NCI-H1092 (cell line): ENCODE data around the gene SCYL3.
"Not testable (repeated sequence)": the region's sequence is repeated elsewhere in the genome, so short reads cannot be mapped to it uniquely, and the experiment has no call there.

Experiments used
- DNase-seq: peaks from one replicate; lab custom pipeline; 2025; lab: John Stamatoyannopoulos, UW

Gene SCYL3, protein sequence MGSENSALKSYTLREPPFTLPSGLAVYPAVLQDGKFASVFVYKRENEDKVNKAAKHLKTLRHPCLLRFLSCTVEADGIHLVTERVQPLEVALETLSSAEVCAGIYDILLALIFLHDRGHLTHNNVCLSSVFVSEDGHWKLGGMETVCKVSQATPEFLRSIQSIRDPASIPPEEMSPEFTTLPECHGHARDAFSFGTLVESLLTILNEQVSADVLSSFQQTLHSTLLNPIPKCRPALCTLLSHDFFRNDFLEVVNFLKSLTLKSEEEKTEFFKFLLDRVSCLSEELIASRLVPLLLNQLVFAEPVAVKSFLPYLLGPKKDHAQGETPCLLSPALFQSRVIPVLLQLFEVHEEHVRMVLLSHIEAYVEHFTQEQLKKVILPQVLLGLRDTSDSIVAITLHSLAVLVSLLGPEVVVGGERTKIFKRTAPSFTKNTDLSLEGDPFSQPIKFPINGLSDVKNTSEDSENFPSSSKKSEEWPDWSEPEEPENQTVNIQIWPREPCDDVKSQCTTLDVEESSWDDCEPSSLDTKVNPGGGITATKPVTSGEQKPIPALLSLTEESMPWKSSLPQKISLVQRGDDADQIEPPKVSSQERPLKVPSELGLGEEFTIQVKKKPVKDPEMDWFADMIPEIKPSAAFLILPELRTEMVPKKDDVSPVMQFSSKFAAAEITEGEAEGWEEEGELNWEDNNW

DNA sequence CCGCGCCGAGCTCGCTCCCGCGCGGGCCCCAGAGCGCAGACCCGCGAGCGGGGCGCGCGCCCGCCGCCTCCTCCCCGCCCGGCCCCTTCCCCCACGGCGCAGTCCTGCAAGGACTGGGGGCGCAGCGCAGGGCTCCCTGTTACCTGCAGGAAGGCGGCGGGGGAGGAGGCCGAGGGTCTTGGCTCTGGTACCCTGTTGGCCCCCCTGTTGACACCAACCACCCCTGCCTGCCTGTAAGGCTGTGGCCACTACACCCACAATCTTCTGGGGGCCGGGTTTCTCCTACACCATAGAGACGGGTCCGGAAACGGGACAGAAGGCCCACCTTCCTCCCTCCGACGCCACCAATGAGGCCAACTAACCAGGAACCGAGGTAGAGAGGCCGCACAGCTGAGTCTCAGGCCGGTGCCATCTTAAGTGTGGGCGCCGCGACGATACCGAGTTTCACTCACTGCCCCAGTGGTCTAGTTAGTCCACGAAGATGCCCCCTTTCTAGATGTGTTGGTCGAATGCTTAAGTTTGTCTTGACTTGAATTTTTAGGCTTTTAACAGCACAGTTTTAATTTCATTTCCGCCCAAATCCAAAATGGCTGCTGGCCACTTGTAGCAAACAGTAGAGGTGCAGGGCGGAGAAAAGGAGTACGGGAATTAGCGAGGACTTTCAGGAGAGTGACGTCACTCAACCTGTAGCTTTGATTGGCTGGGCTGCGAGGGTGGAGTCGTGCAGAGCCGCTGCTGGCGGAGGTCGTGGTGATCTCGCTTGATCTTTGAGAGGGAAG, at the start of gene SCYL3:
Gene SCYL3 (minus strand): TSS at position 252 of the 779 bp plus-strand sequence. CDS start 5,056 bp downstream, outside the sequence.
- peak; percentile 98 for DNase-seq

DNA sequence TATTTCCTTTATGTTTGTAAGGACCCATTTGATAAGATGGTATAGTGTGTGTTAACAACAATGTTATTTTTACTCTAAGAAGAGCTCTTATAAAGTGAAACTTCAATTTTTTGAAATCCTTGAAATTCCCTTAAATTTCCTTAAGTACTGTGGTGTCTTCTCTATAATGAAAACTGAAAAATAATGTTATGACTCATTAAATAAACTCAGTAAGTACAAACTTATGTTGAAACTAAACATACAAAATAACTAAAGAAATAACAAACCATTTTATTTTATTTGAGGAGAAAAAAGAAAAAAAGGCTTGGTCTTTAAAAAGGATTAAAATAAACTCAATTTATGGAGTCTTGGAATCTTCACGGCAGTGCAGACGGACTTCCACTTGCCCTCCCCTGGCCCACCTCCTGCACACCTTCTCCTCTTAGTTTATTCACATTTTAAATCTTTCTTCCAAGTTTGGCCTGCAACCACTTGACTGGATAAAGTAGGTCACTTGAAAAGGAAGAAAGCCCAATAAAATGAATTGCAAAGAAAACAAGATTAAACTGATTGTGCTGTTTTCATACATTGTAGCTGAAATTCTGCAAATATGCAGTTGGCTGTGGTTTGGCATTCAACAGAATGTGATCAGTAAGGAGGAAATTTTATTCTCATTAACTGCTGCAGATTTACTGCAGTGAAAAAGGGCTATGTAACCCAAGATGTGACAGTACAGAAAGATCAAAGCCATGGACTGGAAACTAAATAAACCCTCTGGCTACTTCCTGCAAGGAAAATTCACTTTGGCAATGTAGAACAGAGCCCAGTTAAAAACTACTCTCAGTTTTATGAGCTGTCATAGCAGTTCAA, 48.5 kb upstream of the SCYL3 start:
- DNase-seq, result no peak

DNA sequence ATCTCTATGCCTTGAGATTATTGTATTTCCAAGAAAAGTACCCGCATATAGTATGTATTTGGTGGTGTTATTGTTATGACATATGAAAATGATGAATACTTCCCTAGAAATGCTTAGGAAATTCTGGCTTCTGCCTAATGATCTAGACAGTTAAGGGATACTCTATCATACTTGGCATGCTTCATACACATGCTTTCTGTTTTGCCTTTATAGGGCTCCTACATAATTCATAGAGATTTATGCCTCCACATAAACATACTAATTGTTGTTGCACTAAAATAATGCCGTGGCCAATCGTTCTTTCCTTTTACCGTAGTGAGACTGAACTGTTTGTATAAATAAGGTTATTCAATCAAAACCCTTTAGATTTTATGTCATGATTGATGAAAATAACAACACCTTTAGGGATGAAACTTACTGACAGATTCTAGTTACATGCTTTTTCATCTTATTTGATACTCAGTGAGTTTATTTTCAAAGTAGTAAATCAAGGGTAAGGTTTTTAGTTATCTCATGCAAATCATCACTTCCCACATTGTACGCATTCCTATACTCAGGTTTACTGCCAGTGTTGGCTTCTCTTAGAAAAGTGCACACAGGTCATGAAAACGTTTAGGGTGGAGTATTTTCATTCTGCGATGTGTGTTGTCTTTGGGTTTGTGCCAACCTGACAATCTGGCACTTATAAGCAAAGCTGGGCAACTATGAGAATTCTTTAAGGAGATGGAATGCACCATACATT, 40.5 kb upstream of the SCYL3 start:
- DNase-seq, result no peak

DNA sequence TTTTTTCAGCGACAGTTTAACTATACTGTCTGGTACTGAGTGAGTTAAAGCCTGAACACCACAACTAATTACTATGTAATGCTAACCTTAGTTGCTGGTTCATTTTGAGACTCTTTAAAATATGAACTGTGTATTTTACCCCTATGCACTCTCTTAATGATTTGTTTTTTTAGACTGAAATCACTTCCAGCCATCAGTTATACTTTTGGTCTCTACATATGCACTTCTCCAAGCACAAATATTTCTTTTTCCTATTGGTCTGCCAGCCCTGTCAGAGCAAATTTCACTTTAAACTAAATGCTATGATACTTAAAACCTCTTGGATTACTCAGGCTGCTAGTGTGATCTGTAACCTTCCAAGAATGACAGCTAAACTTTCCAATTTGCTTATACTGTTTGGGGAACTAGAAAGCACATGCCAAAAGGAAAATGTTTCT, 38.1 kb upstream of the SCYL3 start:
- DNase-seq, result no peak

DNA sequence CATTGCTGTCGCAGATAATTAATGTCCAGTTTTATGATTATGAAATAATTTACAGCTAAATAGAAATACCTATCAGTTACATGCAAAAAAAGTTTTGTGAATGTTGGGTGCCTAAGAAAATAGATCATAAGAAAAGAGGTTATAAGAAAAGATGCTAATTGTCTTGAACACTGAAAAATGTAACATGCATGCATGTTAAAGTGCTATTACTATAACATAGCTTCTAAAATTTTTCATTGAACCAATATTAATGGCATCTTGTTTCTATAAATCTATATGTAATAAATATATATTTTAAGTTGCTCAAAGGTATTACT, 35.5 kb upstream of the SCYL3 start:
- DNase-seq, result no peak

DNA sequence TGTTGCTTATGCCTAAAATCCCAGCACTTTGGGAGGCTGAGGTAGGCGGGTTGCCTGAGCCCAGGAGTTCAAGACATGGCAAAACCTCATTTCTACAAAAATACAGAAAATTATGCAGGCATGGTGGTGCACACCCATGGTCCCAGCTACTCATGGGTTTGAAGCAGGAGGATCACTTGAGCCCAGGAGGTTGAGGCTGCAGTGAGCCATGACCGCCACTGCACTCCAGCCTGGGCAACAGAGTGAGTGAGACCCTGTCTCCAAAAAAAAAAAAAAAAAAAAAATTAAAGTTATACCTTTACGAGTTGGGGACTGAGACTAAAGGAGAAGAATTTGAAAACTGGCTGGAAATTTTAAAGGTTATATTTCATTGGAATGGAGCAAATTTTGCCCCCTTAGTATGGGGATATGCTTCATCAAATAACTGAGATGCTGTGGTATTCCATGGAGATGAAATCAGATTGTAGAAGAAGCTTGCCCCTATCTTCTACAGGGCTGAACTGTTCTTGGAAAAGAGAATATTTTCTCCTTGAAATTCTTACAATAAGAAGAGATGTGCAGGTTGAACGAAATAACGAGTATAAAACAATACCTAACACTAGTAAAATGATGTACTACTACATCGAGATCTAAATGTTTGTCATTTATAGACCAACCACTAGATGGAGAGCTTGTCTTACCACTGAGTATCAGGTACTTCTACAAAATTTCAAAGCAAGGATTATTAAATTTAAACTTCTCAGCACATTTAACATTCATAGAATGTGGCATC, 34.9 kb upstream of the SCYL3 start:
- peak; percentile 6 for DNase-seq

DNA sequence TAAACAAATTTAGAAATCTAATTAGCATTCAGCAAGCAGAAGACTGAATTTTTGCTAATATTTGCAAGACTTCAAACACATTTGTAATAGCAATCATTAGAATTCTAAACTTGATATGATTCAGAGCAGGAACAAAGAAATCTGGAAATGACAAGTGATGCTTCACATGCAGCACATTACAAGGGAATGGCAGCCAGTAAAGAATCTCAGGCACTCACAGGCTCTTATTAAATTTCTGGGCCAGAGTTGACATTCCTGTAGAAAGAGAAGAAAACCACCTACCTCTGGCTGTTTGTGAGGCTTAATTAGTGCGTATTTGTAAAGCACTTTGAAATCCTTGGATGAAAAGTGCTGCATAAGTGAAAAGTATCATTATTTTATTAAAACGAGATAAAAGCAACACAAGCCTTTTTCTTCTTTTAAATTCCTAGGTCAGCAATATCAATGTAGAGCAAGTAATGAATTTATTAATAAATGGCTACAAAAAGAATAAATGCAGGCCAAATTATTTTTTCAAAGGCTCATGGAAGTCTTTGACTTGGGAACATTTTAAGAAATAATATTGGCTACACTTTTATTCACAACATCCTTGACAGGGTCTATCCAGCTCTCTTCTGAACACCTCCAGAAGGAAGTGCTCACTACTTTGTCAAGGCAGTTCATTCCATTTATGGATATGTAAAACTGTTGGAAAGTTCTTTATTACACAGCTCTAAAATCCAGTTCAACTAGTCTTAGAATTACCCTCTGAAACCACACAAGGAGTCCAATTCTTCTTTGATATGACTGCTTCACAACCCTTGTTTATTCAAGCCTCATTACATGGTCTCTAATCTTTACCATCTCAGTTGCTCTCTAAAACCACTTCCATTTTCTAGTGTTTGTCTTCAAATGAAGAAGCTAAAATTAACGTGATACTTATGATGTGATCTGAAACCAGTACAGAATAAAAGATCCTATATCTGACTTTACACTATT, 32.1 kb upstream of the SCYL3 start:
- DNase-seq, result no peak

DNA sequence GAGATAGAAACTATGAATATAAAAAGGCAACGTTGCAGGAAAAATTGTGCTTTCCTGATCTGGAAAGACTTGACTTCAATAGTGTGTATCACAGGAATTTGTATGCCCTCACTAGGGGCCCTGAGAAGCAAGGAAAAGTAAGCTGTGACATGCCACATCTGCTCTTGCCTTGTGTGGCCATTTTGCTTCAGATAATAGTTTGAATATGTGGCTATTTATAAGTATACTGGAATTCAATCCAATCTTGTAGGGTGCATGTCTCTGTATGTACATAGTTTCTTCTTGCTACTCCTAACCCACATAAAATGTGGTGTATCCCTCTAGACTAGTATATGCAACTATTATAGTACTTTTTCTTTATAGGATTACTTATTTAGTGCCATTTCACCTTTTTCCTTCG, 31.1 kb upstream of the SCYL3 start:
- DNase-seq, result no peak

DNA sequence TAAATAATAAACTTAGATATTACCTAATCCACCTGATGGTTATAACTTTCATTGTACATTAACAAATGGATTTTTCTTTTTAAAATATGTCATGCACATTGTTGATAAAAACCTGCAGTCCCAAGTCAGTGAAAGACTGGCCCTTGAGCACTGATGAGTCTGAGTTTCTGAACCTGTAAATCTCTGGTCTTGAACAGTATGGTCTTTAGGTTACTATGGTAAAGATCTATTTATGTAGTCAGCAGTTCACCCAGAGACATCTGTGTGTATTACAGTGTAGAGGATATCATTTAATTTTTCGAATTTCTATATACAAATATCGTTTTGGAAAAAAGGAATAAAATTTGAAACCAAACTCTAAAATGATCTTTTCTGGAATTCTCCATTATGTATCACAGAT, 30.4 kb upstream of the SCYL3 start:
- no peak for DNase-seq

DNA sequence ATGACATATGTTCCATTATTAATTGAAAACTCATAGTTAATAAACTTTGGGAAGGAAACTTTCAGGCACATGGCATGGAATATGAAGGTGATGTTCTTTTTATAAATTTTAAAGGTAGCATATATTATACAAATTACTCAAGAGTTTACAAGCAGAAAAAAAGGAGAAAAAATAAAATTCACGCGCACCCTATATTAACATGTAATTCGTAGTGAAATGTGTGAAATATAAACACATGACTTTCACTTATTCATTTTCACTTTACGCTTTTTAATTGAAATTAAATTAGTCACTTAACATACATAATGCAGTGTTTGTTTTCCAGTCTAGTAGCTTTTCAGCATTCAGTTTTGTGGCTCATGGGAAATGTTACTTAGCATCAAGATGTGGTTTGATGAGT, 27.4 kb upstream of the SCYL3 start:
- no peak for DNase-seq

DNA sequence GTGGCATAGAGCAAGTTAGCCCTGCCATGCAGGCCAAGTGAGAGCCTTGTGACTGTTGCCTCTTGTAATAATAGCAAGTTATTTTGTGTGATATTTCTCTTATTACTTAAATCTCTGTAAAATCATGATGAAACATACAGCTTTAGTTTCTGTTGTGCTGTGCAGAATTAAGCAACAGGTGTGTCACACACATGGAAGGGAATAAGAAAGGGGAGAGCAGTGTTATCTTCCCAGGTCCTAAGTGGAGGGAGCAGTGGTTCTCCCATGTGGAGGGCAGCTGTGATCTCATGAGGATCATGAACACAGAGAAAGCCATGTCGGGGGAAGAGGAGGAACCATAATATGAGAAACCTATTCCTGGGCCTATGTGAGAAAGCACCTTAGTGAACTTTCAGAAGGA, 25.2 kb upstream of the SCYL3 start:
- no peak for DNase-seq

DNA sequence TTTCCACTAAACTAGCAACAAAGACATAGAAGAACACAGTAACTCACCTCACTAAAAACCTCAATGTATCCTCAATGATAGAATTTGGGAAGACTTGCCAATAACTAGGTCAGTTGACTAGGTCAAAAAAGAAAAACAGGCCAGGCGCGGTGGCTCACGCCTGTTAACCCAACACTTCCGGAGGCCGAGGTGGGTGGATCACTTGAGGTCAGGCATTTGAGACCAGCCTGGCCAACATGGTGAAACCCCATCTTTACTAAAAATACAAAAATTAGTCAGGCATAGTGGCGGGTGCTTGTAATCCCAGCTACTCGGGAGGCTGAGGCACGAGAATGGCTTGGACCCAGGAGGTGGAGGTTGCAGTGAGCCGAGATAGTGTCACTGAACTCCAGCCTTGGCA, 24.5 kb upstream of the SCYL3 start:
- DNase-seq, result not testable (repeated sequence)

DNA sequence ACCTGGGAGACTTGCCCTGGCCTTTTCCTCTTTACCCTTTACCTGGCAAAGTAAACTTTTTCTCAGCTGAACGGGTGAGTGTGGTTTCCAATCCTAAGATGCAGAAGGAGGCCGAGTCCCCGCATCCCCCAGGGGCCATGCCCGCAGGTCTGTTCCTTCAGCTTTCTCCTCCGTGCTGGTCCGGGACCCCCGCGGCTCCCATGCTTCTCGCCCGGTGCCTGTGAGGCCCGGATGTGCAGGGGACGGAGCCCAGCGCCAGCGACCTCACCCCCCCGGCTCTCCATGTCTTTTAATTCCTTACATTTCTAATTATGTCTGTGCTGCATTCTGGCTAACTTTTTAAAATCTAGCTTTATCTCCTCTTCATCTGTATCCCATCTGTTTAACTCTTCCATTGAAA, 21.5 kb upstream of the SCYL3 start:
- DNase-seq, result no peak

DNA sequence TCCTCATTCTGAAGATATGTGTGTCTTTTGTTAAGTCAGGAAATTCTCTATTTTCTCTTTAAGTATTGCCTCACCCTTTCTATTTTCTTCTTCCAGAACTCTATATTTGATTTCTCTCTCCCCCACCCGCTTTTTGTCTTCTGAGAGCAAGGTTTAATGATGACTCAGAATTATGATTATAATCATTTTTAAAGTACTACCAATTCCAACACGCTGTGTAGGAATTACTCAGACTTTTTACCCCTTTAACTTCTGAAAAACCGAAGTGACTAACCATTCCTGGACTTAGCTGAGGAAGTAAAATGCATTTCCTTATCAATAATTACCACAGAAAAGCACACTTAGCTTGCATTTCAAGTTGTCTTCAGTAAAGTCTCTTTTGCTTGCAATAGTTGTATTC, 20.8 kb upstream of the SCYL3 start:
- no peak for DNase-seq

DNA sequence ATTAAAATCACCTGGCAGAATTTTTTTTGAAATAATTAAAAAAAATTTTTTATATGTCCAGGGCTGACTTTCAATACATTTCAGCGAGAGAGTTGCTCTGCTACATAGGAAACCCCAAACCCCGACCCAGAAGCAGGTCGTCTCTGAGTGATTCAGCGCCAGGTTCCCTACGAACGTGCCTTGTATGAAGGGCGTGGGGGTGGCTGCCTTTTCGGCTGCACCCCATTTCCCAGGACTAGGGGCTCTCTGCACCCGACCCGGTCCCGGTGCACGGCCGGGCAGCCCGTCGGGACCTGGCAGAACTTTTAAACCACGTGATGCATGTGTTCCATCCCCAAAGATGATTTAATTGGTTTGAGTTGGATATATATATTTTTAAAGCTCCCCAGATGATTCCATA, 15.8 kb upstream of the SCYL3 start:
- no peak for DNase-seq

DNA sequence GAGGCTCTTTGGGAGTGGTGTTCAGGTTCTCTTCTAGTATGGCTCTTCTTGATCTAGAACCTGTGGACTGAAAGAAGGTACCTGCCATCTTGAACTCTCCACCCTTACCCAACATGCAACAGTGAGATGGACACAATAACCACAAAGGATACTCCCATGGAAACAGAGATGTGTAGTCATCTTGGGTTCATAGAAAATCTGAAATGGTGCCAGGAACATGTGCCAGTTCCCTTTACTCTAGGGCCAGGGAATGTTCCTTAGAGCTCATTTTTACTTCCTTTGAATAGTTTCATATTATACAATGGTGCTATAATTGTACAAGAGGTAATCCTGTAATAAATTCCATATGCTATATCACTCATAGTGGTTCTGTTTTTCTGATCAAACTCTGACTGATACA, 13.2 kb upstream of the SCYL3 start:
- no peak for DNase-seq

DNA sequence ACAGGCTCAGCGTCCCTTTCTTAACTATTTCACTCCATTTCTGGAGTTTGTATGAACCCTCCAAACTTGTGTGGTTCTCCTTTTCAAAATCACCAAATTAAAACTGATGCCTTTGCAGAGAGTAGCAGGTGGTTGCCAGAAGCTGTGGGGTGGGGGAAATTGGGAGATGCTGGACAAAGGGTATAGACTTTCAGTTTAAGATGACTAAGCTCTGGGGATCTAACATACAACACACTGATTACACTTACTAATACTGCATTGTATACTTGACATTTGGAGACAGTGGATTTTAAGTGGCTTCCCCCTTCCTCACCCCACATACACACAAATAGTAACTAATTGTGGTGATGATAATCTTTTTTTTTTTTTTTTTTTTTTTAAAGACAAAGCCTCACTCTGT, 11.1 kb upstream of the SCYL3 start:
- DNase-seq, result no peak

DNA sequence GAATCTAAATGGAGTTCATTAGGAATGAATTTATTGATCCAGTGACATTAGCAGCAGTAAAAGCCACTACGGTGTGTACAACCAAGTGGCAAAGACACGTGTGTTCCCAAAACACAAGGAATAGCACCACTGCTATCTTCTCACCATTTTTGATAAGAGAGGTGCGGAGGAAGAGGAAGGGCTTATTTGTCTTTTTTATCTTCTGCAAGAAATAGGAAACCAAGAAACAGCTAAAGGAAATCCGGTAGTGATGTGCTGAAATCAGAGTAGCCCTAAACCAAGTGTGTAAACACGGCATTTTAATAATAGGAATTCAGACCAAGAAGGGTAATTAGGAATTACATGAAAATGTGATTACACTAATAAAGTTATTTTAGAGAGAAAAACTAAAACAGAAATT, 9.1 kb upstream of the SCYL3 start:
- no peak for DNase-seq

DNA sequence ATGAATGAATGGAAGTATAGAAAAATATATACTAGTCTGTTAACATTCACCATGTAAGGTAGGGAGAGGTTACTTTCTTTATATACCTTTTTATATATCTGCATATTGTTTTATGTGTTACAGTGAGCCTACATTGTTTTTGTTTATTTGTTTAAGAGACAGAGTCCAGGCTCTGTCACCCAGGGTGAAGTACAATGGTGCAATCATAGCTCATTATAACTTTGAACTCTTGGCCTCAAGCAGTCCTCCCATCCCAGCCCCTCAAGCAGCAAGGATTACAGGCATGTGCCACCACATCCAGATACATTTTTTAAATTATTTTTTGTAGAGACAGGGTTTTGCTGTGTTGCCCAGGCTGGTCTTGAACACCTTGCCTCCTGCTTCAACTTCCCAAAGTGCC, 7.4 kb upstream of the SCYL3 start:
- no peak for DNase-seq
